Smooth muscle cell of the pulmonary artery (primary cell): Measurements from ENCODE around the gene UBE2I. TPM values are rescaled to one million over a fixed set of nuclear protein-coding genes. Genes with fewer than 3 reads are reported as not detected.

Experiments
- total RNA-seq: library from RNA; depleted of rRNA; stranded (reverse); fragments of >200 nt; gene quantifications from 2 replicates; pipeline ENCODE4 v1.2.3, GENCODE V29; 2014

Gene UBE2I
- 44.2 and 52.5 TPM in 2 replicates for total RNA-seq

DNA sequence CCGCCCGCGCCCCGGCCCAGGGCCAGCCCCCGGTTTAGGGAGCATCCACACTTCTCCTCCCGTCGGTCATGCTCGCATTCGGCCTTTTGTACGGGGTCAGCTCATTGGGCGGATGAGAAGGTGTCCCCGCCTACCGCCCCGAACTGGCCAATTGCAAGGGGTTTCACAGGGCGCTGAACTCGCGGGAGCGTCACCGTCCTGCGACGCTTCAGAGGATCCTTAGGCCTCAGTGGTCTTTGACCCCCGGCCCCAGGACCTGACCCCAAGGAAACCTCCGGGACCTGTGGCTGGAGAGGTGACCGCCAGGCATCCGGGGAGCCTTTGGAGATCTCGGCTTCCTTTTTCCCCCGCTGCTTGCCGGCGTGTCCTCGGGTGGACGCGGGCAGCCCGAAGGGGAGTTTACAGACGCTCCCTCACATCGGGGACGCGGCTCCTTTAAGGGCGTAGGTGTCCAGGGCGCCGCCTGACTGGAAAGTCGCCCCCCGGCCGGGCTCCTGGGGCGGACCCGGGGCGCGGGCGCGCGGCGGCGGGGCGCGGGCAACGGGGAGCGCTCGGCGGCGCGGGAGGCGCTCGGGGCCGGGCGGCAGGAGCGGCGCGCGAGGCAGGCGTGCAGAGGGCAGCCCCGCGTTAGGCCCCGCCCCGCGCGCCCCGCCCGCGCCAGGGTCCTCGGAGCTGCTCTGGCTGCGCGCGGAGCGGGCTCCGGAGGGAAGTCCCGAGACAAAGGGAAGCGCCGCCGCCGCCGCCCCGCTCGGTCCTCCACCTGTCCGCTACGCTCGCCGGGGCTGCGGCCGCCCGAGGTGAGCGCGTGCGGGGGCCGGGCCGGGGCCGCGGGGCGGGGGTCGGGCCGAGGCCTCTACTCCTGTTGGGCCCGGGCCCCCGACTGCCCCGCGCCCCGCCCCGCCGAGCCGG, at the start of gene UBE2I:
TSS of gene UBE2I (plus strand) at position 660 of the 909 bp plus-strand sequence. CDS start 4,395 bp downstream, outside the sequence.

DNA sequence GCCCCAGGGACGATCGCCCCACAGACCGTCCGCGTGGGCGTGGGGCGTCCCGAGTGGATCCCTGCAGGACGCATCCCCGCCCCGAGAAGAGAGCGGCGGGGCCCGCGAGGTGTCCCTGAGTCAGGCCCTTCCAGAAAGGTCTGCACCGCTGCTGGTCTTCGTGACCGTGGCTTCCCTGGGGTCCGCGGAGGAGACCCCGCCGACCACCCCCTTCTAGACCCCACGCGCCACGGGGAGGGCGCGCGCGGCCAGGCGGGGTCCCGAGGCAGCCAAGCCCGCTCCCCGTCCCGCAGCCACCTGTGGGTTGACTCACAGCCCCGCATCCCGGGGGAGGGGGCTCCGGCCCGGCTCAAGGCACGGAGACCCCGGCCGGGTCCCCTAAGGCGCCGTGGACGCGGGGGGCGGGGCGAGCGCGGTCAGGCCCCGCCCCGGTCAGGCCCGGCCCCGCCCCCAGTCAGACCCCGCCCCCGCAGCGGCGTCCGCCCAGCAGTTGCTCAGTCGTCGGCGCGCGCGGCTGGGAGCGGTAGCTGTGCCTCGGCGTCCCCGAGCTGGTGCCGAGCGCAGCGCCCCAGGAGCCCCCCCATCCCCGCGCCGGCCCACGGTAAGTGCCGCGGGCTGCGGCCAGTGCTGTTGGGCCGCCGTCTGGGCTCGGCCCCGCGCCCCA, 23.8 kb downstream of the UBE2I start, which contains the start of gene BAIAP3:
TSS of gene BAIAP3 (plus strand) at position 497 of the 664 bp plus-strand sequence. CDS start 4,905 bp downstream, outside the sequence.

DNA sequence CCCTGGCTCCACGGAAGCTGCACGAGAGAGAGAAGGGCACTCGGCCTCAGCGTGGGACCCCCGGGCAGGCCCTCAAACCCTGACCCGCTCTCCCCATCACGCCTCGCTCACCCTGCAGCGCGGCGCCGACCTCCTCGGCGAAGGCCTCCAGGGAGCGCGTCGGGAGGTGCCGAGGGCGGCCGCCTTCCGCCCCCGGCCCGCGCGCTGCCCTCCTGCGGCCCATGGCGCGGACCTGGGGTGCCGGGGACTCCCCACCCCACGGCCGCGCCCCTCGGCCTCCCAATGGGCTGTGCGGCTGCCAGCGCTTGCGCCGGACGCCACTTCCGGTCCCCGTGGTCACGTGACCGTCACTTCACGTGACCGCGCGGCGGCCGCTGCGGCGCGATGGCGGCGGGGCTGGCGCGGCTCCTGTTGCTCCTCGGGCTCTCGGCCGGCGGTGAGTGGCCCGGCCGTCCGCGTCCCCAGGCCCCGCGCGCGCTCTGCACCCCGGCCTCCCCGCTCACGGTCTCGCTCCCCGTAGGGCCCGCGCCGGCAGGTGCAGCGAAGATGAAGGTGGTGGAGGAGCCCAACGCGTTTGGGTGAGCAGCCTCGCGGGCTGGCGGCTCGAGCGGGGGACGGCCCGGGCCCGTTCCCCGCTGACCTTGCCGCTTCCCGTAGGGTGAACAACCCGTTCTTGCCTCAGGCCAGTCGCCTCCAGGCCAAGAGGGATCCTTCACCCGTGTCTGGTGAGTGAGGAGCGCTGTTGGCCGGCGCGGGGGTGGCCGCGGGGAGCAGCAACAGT, 42.3 kb downstream of the UBE2I start, which contains the start of the genes GNPTG and TSR3:
TSS of gene GNPTG (plus strand) at position 350 of the 781 bp plus-strand sequence. CDS start at position 385, 35 bp downstream.
TSS of gene TSR3 (minus strand) at position 297 of the 781 bp plus-strand sequence. CDS start at position 223, 74 bp downstream.

Other genes starting within 250 kb of the UBE2I start
- not detected in 2 replicates for gene SSTR5, start 236.9 kb upstream of the UBE2I start, total RNA-seq
- gene C1QTNF8, start 213.4 kb upstream of the UBE2I start, total RNA-seq: 0.13 TPM in 1 of 2 replicates, not detected in the other
- gene CACNA1H, start 156.5 kb upstream of the UBE2I start, total RNA-seq: 12.6 and 17.0 TPM in 2 replicates
- gene TPSG1, start 84.4 kb upstream of the UBE2I start, total RNA-seq: not detected in 2 replicates
- not detected in 2 replicates for gene TPSB2, start 79.5 kb upstream of the UBE2I start, total RNA-seq
- not detected in 2 replicates for gene TPSAB1, start 68.9 kb upstream of the UBE2I start, total RNA-seq
- not detected in 2 replicates for gene TPSD1, start 53.6 kb upstream of the UBE2I start, total RNA-seq
- 1.2 and 1.3 TPM in 2 replicates for gene BAIAP3, start 24.0 kb downstream of the UBE2I start, total RNA-seq
- gene TSR3, start 42.2 kb downstream of the UBE2I start, total RNA-seq: 51.9 and 69.6 TPM in 2 replicates
- 54.5 and 67.9 TPM in 2 replicates for gene GNPTG, start 42.3 kb downstream of the UBE2I start, total RNA-seq
- gene UNKL, start 105.1 kb downstream of the UBE2I start, total RNA-seq: 12.4 and 16.8 TPM in 2 replicates
- gene UQCC4, start 111.1 kb downstream of the UBE2I start, total RNA-seq: 11.3 and 13.0 TPM in 2 replicates
- not detected in 2 replicates for gene PERCC1, start 121.4 kb downstream of the UBE2I start, total RNA-seq
- 0.33 and 0.96 TPM in 2 replicates for gene CCDC154, start 134.9 kb downstream of the UBE2I start, total RNA-seq
- gene CLCN7, start 165.4 kb downstream of the UBE2I start, total RNA-seq: 106 and 148 TPM in 2 replicates
- 0.20 TPM in 1 of 2 replicates, not detected in the other for gene PTX4, start 179.3 kb downstream of the UBE2I start, total RNA-seq
- 12.9 and 18.1 TPM in 2 replicates for gene TELO2, start 183.7 kb downstream of the UBE2I start, total RNA-seq
- gene TMEM204, start 224.0 kb downstream of the UBE2I start, total RNA-seq: 18.9 and 20.5 TPM in 2 replicates